ENCODE data around the gene PCNX2.

- TF ChIP-seq CTCF (IDR thresholded peaks at IDR 0.05; ENCODE audit: low read length) (no peak), EZH2 (optimal IDR thresholded peaks at IDR 0.05; ENCODE audit: low read depth, low read length) (no peak), EZH2phosphoT487 (IDR thresholded peaks at IDR 0.05; ENCODE audit: low read length) (no peak)
Measured at GRCh38 chr1:232962761-232963745, 332.5 kb downstream of the PCNX2 start.
